Lower lobe of right lung (tissue), 2 donors: ENCODE measurements around the gene HAUS2. TPM values are rescaled to one million over a fixed set of nuclear protein-coding genes. Genes with fewer than 3 reads are reported as not detected.

Experiments used
- ATAC-seq, 2 donors: fragments of 200-7000 bp; cut with Tn5 transposase; one replicate each; pipeline ENCODE4 v1.9.1; 2020 to 2022; ENCODE audit warnings: mild to moderate bottlenecking in 2 of 2, moderate library complexity in 2 of 2
- DNase-seq: peaks from one replicate; pipeline ENCODE4 v3.0.0-alpha.2; 2020
- H3K27ac ChIP-seq: fragments of 200-600 bp; one replicate; pipeline ENCODE4 v1.8.0; 2022
- H3K27me3 ChIP-seq: fragments of 200-600 bp; one replicate; pipeline ENCODE4 v1.8.0; 2022; ENCODE audit warnings: low read depth
- H3K36me3 ChIP-seq: fragments of 200-600 bp; one replicate; pipeline ENCODE4 v1.8.0; 2022; ENCODE audit warnings: mild to moderate bottlenecking
- H3K4me1 ChIP-seq: fragments of 200-600 bp; one replicate; pipeline ENCODE4 v1.8.0; 2022
- H3K4me3 ChIP-seq: fragments of 200-600 bp; one replicate; pipeline ENCODE4 v1.8.0; 2022; ENCODE audit warnings: mild to moderate bottlenecking
- H3K9me3 ChIP-seq: fragments of 200-600 bp; one replicate; pipeline ENCODE4 v1.8.0; 2022
- intact Hi-C: fragments of 100-400 bp; cut with DNase I; formaldehyde crosslinking; loops from one replicate; pipeline ENCODE4 v1.11.0; 2022
- long read RNA-seq: library from polyadenylated mRNA; unstranded; transcript quantifications from one replicate; pipeline ENCODE4 v2.0.0, GENCODE V29; 2021
- total RNA-seq: library from RNA; stranded (reverse); fragmentation: NEBNext Ultra II Directional; extraction: Animal tissue kit (Norgen Biotek cat#: 25700); gene quantifications from one replicate; pipeline ENCODE4 v1.2.1, GENCODE V29; 2021
- TF ChIP-seq, protein P1 (sequence below): fragments of 200-600 bp; IDR thresholded peaks from one replicate; pipeline ENCODE4 v1.8.0; 2022; ENCODE audit warnings: antibody characterized with exemption, mild to moderate bottlenecking
- donor health status: DM: no; HTN: yes; CAD: no; lungs with severe emphysema.

Gene HAUS2
- 21.4 TPM for total RNA-seq
- long read RNA-seq, transcript HAUS2-201 (6 exons, 3,949 nt) = major isoform, 5 of 12 reads
- long read RNA-seq, partial matches to known transcripts = 1 of 12 reads
- long read RNA-seq, other reads (novel, unspliced or antisense) = 5 of 12 reads

DNA sequence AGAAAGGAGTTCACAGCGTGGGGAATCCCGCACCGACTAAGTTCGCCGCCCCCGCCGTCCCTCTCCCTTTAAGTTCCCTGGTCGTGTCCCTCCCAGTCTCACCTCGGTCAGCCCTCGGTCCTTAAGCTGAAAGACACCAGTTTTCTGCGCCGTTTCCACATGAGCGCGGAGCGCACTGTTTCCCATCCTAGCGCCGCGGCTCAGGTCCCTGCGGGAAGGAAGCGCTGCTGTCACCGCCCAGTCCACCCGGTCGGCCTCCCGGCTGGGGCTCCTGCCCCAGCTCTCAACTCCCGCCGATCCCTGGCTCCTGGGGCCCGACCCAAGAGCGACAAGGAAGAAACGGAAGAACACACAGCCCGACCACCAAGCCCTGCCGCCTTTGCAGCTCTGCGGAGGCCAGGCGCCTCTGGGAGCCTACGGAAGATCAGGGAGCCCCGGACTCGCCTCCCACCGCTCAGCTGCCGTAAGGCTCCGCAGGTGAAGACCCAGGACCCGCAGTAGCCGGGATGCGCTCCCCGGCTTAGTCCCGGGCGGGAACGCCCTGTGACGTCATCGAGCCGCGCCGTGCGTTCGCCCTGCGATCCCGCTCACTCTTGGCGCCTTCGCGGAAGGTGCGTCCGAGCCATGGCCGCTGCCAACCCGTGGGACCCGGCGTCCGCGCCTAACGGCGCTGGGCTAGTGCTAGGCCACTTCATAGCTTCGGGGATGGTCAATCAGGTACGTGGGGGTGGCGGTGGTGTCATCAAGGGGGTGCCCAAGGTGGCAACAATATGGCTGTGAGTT lies at the start of gene HAUS2, which contains the start of gene LRRC57:
Gene HAUS2 (plus strand): TSS at position 590 of the 783 bp plus-strand sequence. CDS start 35 bp downstream, at position 625.
Gene LRRC57 (minus strand): TSS at position 545 of the 783 bp plus-strand sequence. CDS start 359 bp downstream, at position 186.
- peak; percentile 93 for DNase-seq
- Histone ChIP-seq H3K9me3 (no peaks in the 10 kb centered on the region), H3K4me3 (peak within 1 kb of the TSS; percentile 84), H3K4me1 (peaks cover 34% of the 10 kb centered on the region), H3K27me3 (no peaks in the 10 kb centered on the region), H3K36me3 (peaks cover 18% of the 10 kb centered on the region), H3K27ac (peak within 1 kb of the TSS; percentile 92)
- TF ChIP-seq, protein P1, sequence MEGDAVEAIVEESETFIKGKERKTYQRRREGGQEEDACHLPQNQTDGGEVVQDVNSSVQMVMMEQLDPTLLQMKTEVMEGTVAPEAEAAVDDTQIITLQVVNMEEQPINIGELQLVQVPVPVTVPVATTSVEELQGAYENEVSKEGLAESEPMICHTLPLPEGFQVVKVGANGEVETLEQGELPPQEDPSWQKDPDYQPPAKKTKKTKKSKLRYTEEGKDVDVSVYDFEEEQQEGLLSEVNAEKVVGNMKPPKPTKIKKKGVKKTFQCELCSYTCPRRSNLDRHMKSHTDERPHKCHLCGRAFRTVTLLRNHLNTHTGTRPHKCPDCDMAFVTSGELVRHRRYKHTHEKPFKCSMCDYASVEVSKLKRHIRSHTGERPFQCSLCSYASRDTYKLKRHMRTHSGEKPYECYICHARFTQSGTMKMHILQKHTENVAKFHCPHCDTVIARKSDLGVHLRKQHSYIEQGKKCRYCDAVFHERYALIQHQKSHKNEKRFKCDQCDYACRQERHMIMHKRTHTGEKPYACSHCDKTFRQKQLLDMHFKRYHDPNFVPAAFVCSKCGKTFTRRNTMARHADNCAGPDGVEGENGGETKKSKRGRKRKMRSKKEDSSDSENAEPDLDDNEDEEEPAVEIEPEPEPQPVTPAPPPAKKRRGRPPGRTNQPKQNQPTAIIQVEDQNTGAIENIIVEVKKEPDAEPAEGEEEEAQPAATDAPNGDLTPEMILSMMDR = no peak
- peak; percentile 96 to 98 for ATAC-seq
- intact Hi-C loops = no loop called here

DNA sequence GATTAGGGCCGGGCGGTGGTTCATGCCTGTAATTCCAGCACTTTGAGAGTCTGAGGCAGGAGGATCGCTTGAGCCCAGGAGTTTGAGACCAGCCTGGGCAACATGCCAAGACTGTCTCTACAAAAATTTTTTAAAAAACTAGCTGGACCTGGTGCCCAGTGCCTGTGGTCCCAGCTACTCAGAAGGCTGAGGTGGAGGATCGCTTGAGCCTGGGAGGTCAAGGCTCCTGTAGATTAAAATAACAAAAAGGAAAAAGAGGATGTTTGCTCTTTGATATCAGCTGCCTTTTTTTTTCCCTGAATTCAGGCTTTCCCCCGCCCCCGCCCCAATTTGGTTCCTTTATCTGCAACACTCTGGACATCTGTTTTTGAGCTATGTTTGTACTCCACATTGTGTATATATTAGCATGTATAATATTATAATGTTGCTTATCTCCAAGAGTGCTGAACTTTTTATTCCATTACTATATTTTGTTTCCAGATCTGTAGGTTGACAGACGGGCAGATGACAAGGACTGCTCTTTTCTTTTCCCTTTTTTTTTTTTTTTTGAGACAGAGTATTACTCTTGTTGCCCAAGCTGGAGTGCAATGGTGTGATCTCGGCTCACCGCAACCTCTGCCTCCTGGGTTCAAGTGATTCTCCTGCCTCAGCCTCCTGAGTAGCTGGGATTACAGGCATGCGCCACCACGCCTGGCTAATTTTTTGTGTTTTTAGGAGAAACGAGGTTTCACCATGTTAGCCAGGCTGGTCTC lies 48.6 kb upstream of the HAUS2 start:
- Histone ChIP-seq H3K9me3 (no peaks in the 10 kb centered on the region), H3K4me3 (no peak overlapping the region), H3K4me1 (peaks cover 75% of the 10 kb centered on the region), H3K27ac (peak overlapping the region; percentile 61), H3K36me3 (no peaks in the 10 kb centered on the region), H3K27me3 (no peaks in the 10 kb centered on the region)
- intact Hi-C loops = no loop called here
- ATAC-seq (no peak), DNase-seq (no peak)
- TF ChIP-seq, protein P1 = no peak

DNA sequence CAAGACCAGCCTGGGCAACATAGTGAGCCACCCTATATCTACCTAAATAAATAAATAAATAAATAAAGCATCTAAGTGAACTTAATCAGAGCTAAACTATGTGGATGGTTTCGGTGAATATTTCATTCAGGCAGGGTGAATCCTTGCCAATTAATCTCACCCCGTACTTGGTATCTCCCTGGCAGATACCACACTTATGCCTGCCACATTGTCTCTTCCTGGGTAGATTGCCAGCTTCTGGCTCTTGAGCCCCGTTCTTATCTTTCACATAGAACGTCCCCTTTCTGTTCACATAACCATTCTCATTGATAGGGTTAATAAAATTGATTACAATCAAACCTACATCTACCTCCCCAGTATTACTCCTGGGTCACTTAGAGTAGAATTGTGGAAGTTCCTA lies 46.2 kb upstream of the HAUS2 start:
- Histone ChIP-seq H3K36me3 (no peaks in the 10 kb centered on the region), H3K27me3 (no peaks in the 10 kb centered on the region), H3K4me1 (peaks cover 64% of the 10 kb centered on the region), H3K27ac (no peak overlapping the region), H3K9me3 (no peaks in the 10 kb centered on the region), H3K4me3 (no peak overlapping the region)
- ATAC-seq = no peak
- DNase-seq = no peak
- intact Hi-C loops = no loop called here
- TF ChIP-seq, protein P1 = no peak

DNA sequence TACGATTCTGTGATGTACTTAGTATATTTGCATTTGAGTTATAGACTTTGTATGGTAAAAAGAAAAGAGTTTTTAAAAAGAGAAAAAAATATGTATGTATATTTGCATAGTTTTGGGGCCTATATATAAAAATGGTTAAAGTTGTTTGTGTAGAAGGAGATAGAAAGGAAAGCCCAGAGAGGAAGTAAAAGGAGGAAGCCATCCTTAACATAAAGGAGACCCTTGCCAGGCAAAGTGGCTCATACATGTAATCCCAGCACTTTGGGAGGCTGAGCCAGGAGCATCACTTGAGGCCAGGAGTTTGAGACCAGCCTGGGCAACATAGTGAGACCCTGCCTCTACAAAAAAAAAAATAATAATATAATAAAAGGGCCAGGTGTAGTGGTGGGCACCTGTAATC lies 44.8 kb upstream of the HAUS2 start:
- H3K4me1 ChIP-seq = peaks cover 64% of the 10 kb centered on the region
- no peak overlapping the region for H3K4me3 ChIP-seq
- H3K27ac ChIP-seq = no peak overlapping the region
- H3K36me3 ChIP-seq = no peaks in the 10 kb centered on the region
- intact Hi-C loops = no loop called here
- TF ChIP-seq, protein P1 = no peak
- ATAC-seq = no peak
- no peaks in the 10 kb centered on the region for H3K27me3 ChIP-seq
- no peak for DNase-seq
- no peaks in the 10 kb centered on the region for H3K9me3 ChIP-seq

DNA sequence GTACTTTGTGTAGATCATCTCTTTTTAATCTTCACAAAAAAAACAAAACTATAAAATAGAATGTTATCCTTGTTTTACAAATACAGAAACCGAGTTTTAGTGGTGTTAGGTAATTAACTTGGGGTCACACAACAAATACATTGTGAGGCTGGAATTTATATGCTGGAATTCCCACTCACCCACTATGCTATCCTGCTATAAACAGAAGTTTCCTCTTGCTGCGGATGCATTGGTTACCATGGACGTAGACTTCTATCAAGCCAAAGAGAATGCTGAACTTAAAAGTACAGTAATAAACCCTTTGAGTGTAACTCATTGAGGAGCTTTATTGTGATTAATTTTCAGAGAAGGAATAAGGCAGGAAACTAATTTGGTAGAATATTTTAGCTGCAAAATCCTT lies 44.0 kb upstream of the HAUS2 start:
- TF ChIP-seq, protein P1 = no peak
- Histone ChIP-seq H3K4me3 (no peak overlapping the region), H3K4me1 (peaks cover 58% of the 10 kb centered on the region), H3K27me3 (no peaks in the 10 kb centered on the region), H3K36me3 (no peaks in the 10 kb centered on the region), H3K9me3 (no peaks in the 10 kb centered on the region), H3K27ac (no peak overlapping the region)
- DNase-seq = no peak
- intact Hi-C loops = no loop called here
- no peak for ATAC-seq
